Skeletal muscle tissue (tissue), 4 donors: ENCODE data around the gene SP140L. TPM values are rescaled to one million over a fixed set of nuclear protein-coding genes. Genes with fewer than 3 reads are reported as not detected.
"Not testable (repeated sequence)": the region's sequence is repeated elsewhere in the genome, so short reads cannot be mapped to it uniquely, and the experiment has no call there.

ENCODE experiments used
- H3K27ac ChIP-seq: one replicate; pipeline ENCODE4 v1.7.0; 2013; ENCODE audit warnings: mild to moderate bottlenecking, low read depth, low read length, inconsistent platforms
- H3K27me3 ChIP-seq, 3 donors: one replicate each; pipeline ENCODE4 v1.7.0; 2013; ENCODE audit warnings: low read length in 3 of 3; ENCODE audit not compliant: control insufficient read depth in 3 of 3, insufficient read depth in 3 of 3
- H3K36me3 ChIP-seq, 3 donors: one replicate each; pipeline ENCODE4 v1.7.0; 2013; ENCODE audit warnings: low read length in 3 of 3; ENCODE audit not compliant: control insufficient read depth in 3 of 3, insufficient read depth in 3 of 3
- H3K4me1 ChIP-seq, 3 donors: one replicate each; pipeline ENCODE4 v1.7.0; 2013; ENCODE audit warnings: low read length in 3 of 3, mild to moderate bottlenecking in 3 of 3; ENCODE audit not compliant: control insufficient read depth in 3 of 3, insufficient read depth in 3 of 3
- H3K4me3 ChIP-seq, 3 donors: one replicate each; pipeline ENCODE4 v1.7.0; 2013; ENCODE audit warnings: low read length in 3 of 3
- H3K9ac ChIP-seq, 3 donors: one replicate each; pipeline ENCODE4 v1.7.0; 2013; ENCODE audit warnings: low read length in 3 of 3, mild to moderate bottlenecking in 3 of 3, moderate library complexity in 2 of 3, low read depth in 1 of 3
- H3K9me3 ChIP-seq, 3 donors: one replicate each; pipeline ENCODE4 v1.7.0; 2013; ENCODE audit warnings: low read length in 3 of 3; ENCODE audit not compliant: control insufficient read depth in 3 of 3
- total RNA-seq: library from RNA; depleted of rRNA; stranded (reverse); fragments of >200 nt; gene quantifications from one replicate; pipeline ENCODE4 v1.2.3, GENCODE V29; 2014
- donor health status: Osteomylitis.

SP140L gene
- total RNA-seq, 1 donor from 2014 or later, result 3.7 TPM

- no peak overlapping the region for H3K27ac ChIP-seq
- no peaks in the 10 kb centered on the region for H3K27me3 ChIP-seq
- no peak overlapping the region for H3K9ac ChIP-seq
- H3K9me3 ChIP-seq, result peaks cover 0 to 5% (median 0%) of the 10 kb centered on the region in 3 donors
- no peak overlapping the region for H3K4me3 ChIP-seq
- no peaks in the 10 kb centered on the region for H3K36me3 ChIP-seq
- no peaks in the 10 kb centered on the region for H3K4me1 ChIP-seq
Observed at GRCh38 chr2:230307485-230307884, 19.5 kb upstream of the SP140L start.

- Histone ChIP-seq H3K27ac (no peak overlapping the region), H3K4me1 (no peaks in the 10 kb centered on the region), H3K4me3 (no peak overlapping the region), H3K9ac (no peak overlapping the region), H3K36me3 (no peaks in the 10 kb centered on the region), H3K9me3 (peaks cover 0 to 5% (median 0%) of the 10 kb centered on the region in 3 donors), H3K27me3 (no peaks in the 10 kb centered on the region)
Observed at GRCh38 chr2:230308402-230309000, 18.5 kb upstream of the SP140L start.

DNA sequence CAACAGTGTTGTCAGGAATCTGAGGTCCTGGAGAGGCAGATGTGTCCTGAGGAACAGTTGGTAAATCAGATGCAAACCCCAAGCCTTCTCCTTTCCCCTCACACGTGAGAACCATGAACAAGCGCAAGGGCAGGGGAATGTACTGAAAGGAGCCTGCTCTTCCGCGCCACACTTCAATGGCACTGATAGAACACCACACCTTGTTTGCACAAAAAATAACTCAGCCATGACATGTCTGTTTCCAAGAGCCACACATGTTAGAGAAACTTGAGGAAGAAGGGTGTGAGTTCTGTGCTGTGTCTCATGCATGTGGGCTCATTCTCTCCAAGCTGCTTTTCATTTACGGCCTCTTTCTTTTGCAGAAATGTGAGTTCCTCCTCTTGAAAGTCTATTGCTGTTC, 16.2 kb upstream of the SP140L start:
- not testable (repeated sequence) for H3K4me3 ChIP-seq, H3K36me3 ChIP-seq, H3K27ac ChIP-seq, H3K4me1 ChIP-seq, H3K27me3 ChIP-seq, H3K9me3 ChIP-seq, H3K9ac ChIP-seq

DNA sequence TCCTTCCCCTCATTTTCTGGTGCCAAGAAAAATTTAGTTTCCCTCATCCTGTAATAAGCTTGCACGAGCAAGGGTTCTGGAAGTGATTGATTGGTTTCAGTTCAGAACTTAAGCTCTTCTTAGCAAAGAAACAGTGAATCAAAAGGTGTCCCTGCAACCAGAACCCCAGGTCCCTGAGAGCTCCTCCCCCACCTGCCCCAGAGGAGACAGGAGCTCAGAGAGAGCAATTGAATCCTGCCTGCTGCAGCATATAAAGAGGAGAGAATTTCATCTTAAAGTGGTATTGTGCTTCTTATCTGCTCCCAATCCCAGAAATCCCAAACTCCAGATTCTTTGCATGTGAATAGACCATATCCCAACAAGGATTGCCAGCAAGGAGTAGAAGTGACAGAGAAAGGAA, 15.4 kb upstream of the SP140L start:
- not testable (repeated sequence) for H3K36me3 ChIP-seq

GRCh38 chr2:230312638-230313037, 14.4 kb upstream of the SP140L start:
- Histone ChIP-seq H3K9ac (no peak overlapping the region), H3K9me3 (no peaks in the 10 kb centered on the region), H3K4me1 (no peaks in the 10 kb centered on the region), H3K36me3 (no peaks in the 10 kb centered on the region), H3K27me3 (no peaks in the 10 kb centered on the region), H3K27ac (no peak overlapping the region), H3K4me3 (no peak overlapping the region)

More for the DNA sequence above, 15.4 kb upstream of the SP140L start:
- not testable (repeated sequence) for H3K27me3 ChIP-seq, H3K9ac ChIP-seq, H3K4me3 ChIP-seq, H3K4me1 ChIP-seq, H3K27ac ChIP-seq, H3K9me3 ChIP-seq

DNA sequence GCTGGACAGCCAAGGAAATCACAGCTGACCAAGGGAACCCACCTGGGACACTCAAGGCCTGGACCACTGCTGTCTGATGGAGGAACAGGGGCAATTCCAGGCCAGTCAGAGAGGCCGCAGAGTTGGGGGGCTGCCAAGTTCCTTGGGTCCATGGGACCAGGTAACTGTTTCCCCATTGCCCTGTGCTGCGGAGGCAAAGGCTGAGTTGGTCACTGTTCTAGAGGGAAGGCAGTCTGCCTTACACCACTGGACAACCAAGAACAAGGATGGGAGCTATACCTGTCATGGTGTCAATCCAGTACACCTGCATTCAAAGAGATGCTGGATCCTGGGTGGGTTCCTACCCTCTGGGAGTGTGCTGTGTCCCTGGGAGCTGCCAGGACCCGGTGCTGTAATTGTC, 9.6 kb upstream of the SP140L start:
- no peaks in the 10 kb centered on the region for H3K9me3 ChIP-seq
- H3K4me1 ChIP-seq, result peaks cover 0 to 3% (median 3%) of the 10 kb centered on the region in 3 donors
- no peak overlapping the region for H3K4me3 ChIP-seq
- no peaks in the 10 kb centered on the region for H3K27me3 ChIP-seq
- H3K9ac ChIP-seq, result no peak overlapping the region
- H3K27ac ChIP-seq, result no peak overlapping the region
- no peaks in the 10 kb centered on the region for H3K36me3 ChIP-seq

GRCh38 chr2:230318190-230319121, 8.5 kb upstream of the SP140L start:
- no peaks in the 10 kb centered on the region for H3K27me3 ChIP-seq
- H3K9me3 ChIP-seq, result peaks cover 0 to 3% (median 2%) of the 10 kb centered on the region in 3 donors
- H3K4me1 ChIP-seq, result peaks cover 0 to 3% (median 3%) of the 10 kb centered on the region in 3 donors
- no peak overlapping the region for H3K4me3 ChIP-seq
- H3K9ac ChIP-seq, result no peak overlapping the region
- H3K27ac ChIP-seq, result no peak overlapping the region
- H3K36me3 ChIP-seq, result no peaks in the 10 kb centered on the region

DNA sequence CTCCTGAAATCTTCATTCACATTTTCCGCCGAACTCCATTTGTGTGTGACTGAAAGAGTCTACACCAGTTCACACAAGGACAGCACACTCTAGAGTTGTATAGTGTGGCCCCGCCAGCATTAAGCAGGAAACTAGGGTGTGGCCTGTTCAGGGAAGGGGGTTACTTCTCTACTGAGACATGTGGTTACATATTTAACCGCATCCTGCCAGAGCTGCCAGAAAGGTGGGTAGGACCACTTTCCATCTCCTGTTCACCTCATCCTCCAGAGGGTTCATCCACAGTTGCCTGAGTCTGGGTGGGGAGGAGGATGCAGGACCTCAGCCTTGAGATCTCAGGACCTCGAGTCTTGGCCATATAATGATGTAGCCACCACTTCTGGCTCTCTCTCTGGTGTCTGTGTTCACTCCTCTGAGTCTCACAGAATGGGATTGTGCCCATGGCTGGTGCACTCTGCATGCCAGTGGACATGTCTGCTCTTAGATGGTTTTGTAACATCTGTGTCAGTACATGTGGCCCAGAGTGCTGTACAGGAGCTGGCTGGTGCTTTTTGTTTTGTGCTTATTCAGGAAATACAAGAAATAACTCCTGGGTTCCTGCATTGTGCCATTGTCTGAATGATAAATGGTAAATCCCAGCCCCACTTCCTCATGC, 7.7 kb upstream of the SP140L start:
- no peak overlapping the region for H3K4me3 ChIP-seq
- peaks cover 0 to 3% (median 3%) of the 10 kb centered on the region in 3 donors for H3K4me1 ChIP-seq
- H3K9ac ChIP-seq, result no peak overlapping the region
- no peaks in the 10 kb centered on the region for H3K36me3 ChIP-seq
- peaks cover 0 to 3% (median 2%) of the 10 kb centered on the region in 3 donors for H3K9me3 ChIP-seq
- no peaks in the 10 kb centered on the region for H3K27me3 ChIP-seq
- H3K27ac ChIP-seq, result no peak overlapping the region

DNA sequence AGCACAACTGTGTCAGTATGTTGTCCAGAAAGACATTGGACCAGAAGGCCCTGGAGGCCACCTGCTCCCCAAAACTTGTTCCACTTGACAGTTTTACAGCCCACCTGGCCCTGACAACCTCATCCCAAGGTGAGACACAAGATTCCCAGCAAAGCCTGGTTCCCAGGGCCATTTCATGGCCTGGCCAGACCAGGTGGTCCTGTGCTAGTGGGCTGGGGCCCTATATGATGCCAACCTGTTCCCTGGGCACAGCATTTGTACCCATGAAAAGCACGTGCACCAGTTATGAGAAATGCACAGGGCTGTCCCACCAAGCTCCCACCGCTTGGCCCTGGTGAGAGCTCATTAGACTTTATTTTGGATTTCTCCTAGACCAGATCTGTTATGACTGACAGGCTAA, 6.0 kb upstream of the SP140L start:
- no peak overlapping the region for H3K27ac ChIP-seq
- no peak overlapping the region for H3K9ac ChIP-seq
- H3K36me3 ChIP-seq, result no peaks in the 10 kb centered on the region
- H3K9me3 ChIP-seq, result peaks cover 0 to 3% (median 2%) of the 10 kb centered on the region in 3 donors
- no peak overlapping the region for H3K4me3 ChIP-seq
- peaks cover 0 to 3% (median 3%) of the 10 kb centered on the region in 3 donors for H3K4me1 ChIP-seq
- no peaks in the 10 kb centered on the region for H3K27me3 ChIP-seq
